Measurements from ENCODE around the gene PLXNA1. TPM values are rescaled to one million over a fixed set of nuclear protein-coding genes. Genes with fewer than 3 reads are reported as not detected.

The PLXNA1 gene
- total RNA-seq, 1 donor from 2014 or later = 98.2 TPM

DNA sequence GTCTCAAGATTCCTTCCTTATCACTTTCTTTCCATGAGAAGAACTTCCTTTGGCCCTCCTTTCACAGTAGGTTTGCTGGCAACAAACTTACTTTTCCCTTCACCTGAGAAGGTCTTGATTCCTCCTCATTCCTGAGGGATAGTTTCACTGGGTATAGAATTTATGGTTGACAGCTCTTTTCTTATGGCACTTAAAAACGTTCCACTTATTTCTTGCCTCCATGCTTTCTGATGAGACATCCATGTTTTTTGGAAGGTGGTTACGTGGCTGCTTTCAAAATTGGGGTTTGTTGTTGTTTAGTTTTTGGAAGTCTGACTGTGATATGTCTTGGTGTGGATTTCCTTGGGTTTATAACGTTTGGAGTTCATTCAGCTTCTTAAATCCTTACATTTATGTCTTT is 8.2 kb upstream of the PLXNA1 start:
- TF ChIP-seq, protein P1, sequence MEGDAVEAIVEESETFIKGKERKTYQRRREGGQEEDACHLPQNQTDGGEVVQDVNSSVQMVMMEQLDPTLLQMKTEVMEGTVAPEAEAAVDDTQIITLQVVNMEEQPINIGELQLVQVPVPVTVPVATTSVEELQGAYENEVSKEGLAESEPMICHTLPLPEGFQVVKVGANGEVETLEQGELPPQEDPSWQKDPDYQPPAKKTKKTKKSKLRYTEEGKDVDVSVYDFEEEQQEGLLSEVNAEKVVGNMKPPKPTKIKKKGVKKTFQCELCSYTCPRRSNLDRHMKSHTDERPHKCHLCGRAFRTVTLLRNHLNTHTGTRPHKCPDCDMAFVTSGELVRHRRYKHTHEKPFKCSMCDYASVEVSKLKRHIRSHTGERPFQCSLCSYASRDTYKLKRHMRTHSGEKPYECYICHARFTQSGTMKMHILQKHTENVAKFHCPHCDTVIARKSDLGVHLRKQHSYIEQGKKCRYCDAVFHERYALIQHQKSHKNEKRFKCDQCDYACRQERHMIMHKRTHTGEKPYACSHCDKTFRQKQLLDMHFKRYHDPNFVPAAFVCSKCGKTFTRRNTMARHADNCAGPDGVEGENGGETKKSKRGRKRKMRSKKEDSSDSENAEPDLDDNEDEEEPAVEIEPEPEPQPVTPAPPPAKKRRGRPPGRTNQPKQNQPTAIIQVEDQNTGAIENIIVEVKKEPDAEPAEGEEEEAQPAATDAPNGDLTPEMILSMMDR (IDR thresholded peaks at IDR 0.05) = no peak
- Mint-ChIP-seq H3K27me3 (ENCODE audit: low read depth) (no peaks in the 10 kb centered on the region), H3K9me3 (ENCODE audit: low read depth) (peaks cover 18% of the 10 kb centered on the region), H3K4me3 (ENCODE audit: unreplicated experiment) (no peak overlapping the region), H3K4me1 (ENCODE audit: low read depth) (peaks cover 10% of the 10 kb centered on the region), H3K36me3 (ENCODE audit: low read depth) (peaks cover 9% of the 10 kb centered on the region), H3K27ac (ENCODE audit: unreplicated experiment) (no peak overlapping the region)
- DNase-seq (ENCODE audit: low spot score) = no peak

DNA sequence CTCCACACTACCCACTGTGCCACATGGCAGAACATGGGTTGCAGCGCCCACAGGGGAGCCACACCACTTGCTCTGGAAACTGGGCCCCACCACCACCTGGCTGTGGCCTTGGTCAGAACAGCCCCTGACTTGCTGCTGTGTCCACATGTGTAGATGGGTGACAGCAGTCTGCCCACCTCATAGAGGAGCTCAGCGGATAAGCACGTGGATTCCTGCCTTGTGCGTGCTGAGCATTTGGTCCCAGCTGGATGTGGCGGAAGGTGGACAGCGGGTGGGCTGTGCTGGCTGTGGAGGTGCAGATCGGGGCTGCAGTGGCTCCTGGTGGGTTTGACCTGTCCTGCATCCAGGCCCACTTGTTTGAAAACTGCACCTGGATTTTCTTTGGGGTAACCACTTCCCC is 6.0 kb upstream of the PLXNA1 start:
- Mint-ChIP-seq H3K27ac (ENCODE audit: unreplicated experiment) (no peak overlapping the region), H3K36me3 (ENCODE audit: low read depth) (peaks cover 9% of the 10 kb centered on the region), H3K4me3 (ENCODE audit: unreplicated experiment) (no peak overlapping the region), H3K27me3 (ENCODE audit: low read depth) (no peaks in the 10 kb centered on the region), H3K9me3 (ENCODE audit: low read depth) (peaks cover 18% of the 10 kb centered on the region), H3K4me1 (ENCODE audit: low read depth) (peaks cover 2% of the 10 kb centered on the region)
- DNase-seq (ENCODE audit: low spot score) = no peak
- TF ChIP-seq, protein P1 (IDR thresholded peaks at IDR 0.05) = no peak

DNA sequence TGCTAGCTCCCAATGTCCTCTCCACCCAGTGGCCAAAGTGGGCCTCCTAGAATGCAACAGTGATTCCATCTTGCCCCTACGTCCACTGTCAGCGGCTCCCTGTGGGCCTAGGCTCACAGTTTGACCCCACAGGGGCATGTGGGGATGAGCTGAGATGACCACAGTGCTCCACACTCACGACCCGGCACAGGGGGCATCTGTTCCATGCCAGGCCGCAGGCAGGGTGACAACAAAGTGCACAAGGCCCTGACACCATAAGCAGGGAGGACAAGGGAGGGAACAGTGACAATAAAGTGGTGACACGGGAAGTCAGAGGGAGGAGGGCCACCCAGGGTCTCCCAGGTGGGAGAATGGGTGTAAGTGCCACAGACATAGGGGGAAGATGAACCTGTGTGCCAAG is 5.1 kb upstream of the PLXNA1 start:
- no peak for DNase-seq (ENCODE audit: low spot score)
- Mint-ChIP-seq H3K4me3 (ENCODE audit: unreplicated experiment) (no peak overlapping the region), H3K4me1 (ENCODE audit: low read depth) (peaks cover 7% of the 10 kb centered on the region), H3K27me3 (ENCODE audit: low read depth) (no peaks in the 10 kb centered on the region), H3K27ac (ENCODE audit: unreplicated experiment) (no peak overlapping the region), H3K9me3 (ENCODE audit: low read depth) (peaks cover 18% of the 10 kb centered on the region), H3K36me3 (ENCODE audit: low read depth) (peaks cover 9% of the 10 kb centered on the region)
- TF ChIP-seq, protein P1 (IDR thresholded peaks at IDR 0.05) = no peak

DNA sequence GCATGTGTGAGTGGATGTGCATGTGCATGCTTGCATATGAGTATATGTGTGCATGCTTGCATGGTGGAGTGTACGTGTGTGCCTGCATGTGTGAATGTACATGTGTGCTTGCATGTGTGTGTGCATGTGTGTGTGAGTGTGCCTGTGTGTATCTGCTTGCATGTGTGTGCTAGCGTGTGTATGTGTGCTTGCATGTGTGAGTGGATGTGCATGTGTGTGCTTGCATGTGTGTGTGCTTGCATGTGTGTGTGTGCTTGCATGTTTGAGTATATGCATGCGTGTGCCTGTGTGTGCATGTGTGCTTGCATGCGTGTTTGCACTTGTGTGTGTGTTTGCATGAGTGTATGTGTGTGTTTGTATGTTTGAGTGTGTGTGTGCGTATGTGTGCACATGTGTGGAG is 4.6 kb upstream of the PLXNA1 start:
- Mint-ChIP-seq H3K4me1 (ENCODE audit: low read depth) (peaks cover 7% of the 10 kb centered on the region), H3K27me3 (ENCODE audit: low read depth) (no peaks in the 10 kb centered on the region), H3K36me3 (ENCODE audit: low read depth) (peaks cover 9% of the 10 kb centered on the region), H3K27ac (ENCODE audit: unreplicated experiment) (no peak overlapping the region), H3K4me3 (ENCODE audit: unreplicated experiment) (no peak overlapping the region), H3K9me3 (ENCODE audit: low read depth) (peaks cover 18% of the 10 kb centered on the region)
- TF ChIP-seq, protein P1 (IDR thresholded peaks at IDR 0.05) = no peak
- DNase-seq (ENCODE audit: low spot score) = no peak

DNA sequence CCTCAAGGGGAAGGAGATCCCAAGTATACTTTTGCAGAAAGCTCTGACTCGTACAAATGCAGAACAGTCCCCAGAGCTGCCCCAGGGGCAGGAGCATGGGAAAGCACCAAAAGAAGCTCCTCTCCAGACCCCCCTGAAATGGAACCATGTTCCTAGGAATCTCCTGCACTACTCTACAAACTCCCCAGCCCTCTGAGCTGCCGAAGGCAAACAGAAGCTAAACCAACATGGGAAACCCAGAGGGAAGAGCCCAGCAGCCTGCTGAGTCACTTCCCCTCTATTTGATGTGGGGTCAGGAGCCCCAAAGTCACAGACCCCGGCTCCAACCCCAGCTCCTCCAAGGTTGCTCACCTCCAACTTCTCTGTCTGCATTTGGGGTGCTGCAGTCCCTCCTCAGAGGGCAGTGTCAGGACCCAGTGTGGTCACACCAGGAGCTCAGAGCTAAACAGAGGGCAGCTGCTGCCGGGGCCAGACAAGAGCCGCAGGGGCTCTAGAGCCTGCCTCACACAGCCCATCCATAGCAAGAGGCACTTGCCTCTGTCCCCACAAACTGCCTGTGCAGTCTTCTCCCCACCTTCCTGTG is 3.8 kb upstream of the PLXNA1 start:
- Mint-ChIP-seq H3K4me3 (ENCODE audit: unreplicated experiment) (no peak overlapping the region), H3K27me3 (ENCODE audit: low read depth) (no peaks in the 10 kb centered on the region), H3K4me1 (ENCODE audit: low read depth) (peaks cover 7% of the 10 kb centered on the region), H3K36me3 (ENCODE audit: low read depth) (peaks cover 9% of the 10 kb centered on the region), H3K27ac (ENCODE audit: unreplicated experiment) (no peak overlapping the region), H3K9me3 (ENCODE audit: low read depth) (peaks cover 15% of the 10 kb centered on the region)
- no peak for DNase-seq (ENCODE audit: low spot score)
- TF ChIP-seq, protein P1 (IDR thresholded peaks at IDR 0.05) = no peak
